Nephron (organoid): ENCODE measurements around the gene PDE4D.

ENCODE experiments used
- H3K27ac Mint-ChIP-seq, 3 experiments: 2 replicates each; pipeline ENCODE4 v1.8.0; 2020; ENCODE audit warnings: mixed read lengths in 3 of 3, mild to moderate bottlenecking in 2 of 3, moderate library complexity in 1 of 3
- H3K27me3 Mint-ChIP-seq: 2 replicates; pipeline ENCODE4 v1.8.0; 2021; ENCODE audit warnings: low read depth, mild to moderate bottlenecking, moderate library complexity, mixed read lengths
- H3K36me3 Mint-ChIP-seq: 2 replicates; pipeline ENCODE4 v1.8.0; 2020; ENCODE audit warnings: low read depth, mixed read lengths
- H3K4me1 Mint-ChIP-seq: 2 replicates; pipeline ENCODE4 v1.8.0; 2020; ENCODE audit warnings: mixed read lengths
- H3K4me3 Mint-ChIP-seq, 3 experiments: 2 replicates each; pipeline ENCODE4 v1.8.0; 2020; ENCODE audit warnings: mild to moderate bottlenecking in 3 of 3, mixed read lengths in 3 of 3, moderate library complexity in 2 of 3
- H3K9me3 Mint-ChIP-seq: 2 replicates; pipeline ENCODE4 v1.8.0; 2020; ENCODE audit warnings: mixed read lengths
- CTCF ChIP-seq, 3 experiments: fragments of 200-600 bp; sonication (generic); IDR thresholded peaks; one replicate each; pipeline ENCODE4 v1.5.0; 2021; ENCODE audit warnings: antibody characterized with exemption in 3 of 3; ENCODE audit not compliant: unreplicated experiment in 3 of 3

Gene PDE4D

GRCh38 chr5:59186623-59187022, 706.9 kb downstream of the PDE4D start:
- Mint-ChIP-seq H3K27me3 (no peaks in the 10 kb centered on the region), H3K4me1 (peaks cover 30% of the 10 kb centered on the region), H3K36me3 (no peaks in the 10 kb centered on the region), H3K27ac (no peak overlapping the region), H3K4me3 (no peak overlapping the region), H3K9me3 (no peaks in the 10 kb centered on the region)
- no peak for TF ChIP-seq CTCF (IDR thresholded peaks at IDR 0.05; ENCODE audit: unreplicated experiment in 3 of 3)

- Mint-ChIP-seq H3K27ac (no peak overlapping the region), H3K27me3 (no peaks in the 10 kb centered on the region), H3K4me1 (peaks cover 30% of the 10 kb centered on the region), H3K9me3 (no peaks in the 10 kb centered on the region), H3K4me3 (no peak overlapping the region), H3K36me3 (no peaks in the 10 kb centered on the region)
- TF ChIP-seq CTCF (IDR thresholded peaks at IDR 0.05; ENCODE audit: unreplicated experiment in 3 of 3): no peak
These were observed 707.7 kb downstream of the PDE4D start for GRCh38 chr5:59185757-59186385.

GRCh38 chr5:59184769-59185168, 708.8 kb downstream of the PDE4D start:
- H3K4me1 Mint-ChIP-seq: peaks cover 25% of the 10 kb centered on the region
- H3K9me3 Mint-ChIP-seq: no peaks in the 10 kb centered on the region
- H3K27me3 Mint-ChIP-seq: no peaks in the 10 kb centered on the region
- no peak overlapping the region for H3K4me3 Mint-ChIP-seq
- no peaks in the 10 kb centered on the region for H3K36me3 Mint-ChIP-seq
- H3K27ac Mint-ChIP-seq: no peak overlapping the region
- no peak for TF ChIP-seq CTCF (IDR thresholded peaks at IDR 0.05; ENCODE audit: unreplicated experiment in 3 of 3)

GRCh38 chr5:59182760-59183159, 710.8 kb downstream of the PDE4D start:
- no peaks in the 10 kb centered on the region for H3K27me3 Mint-ChIP-seq
- no peaks in the 10 kb centered on the region for H3K9me3 Mint-ChIP-seq
- H3K4me1 Mint-ChIP-seq: peaks cover 12% of the 10 kb centered on the region
- no peak overlapping the region for H3K27ac Mint-ChIP-seq
- no peaks in the 10 kb centered on the region for H3K36me3 Mint-ChIP-seq
- no peak for TF ChIP-seq CTCF (IDR thresholded peaks at IDR 0.05; ENCODE audit: unreplicated experiment in 3 of 3)
- no peak overlapping the region for H3K4me3 Mint-ChIP-seq

GRCh38 chr5:59180515-59180914, 713.0 kb downstream of the PDE4D start:
- Mint-ChIP-seq H3K36me3 (no peaks in the 10 kb centered on the region), H3K4me3 (no peak overlapping the region)

More at GRCh38 chr5:59180515-59180914, 713.0 kb downstream of the PDE4D start:
- Mint-ChIP-seq H3K9me3 (no peaks in the 10 kb centered on the region), H3K4me1 (peaks cover 5% of the 10 kb centered on the region), H3K27ac (no peak overlapping the region), H3K27me3 (no peaks in the 10 kb centered on the region)
- no peak for TF ChIP-seq CTCF (IDR thresholded peaks at IDR 0.05; ENCODE audit: unreplicated experiment in 3 of 3)
